ENCODE data around the gene FSTL3. TPM values are rescaled to one million over a fixed set of nuclear protein-coding genes. Genes with fewer than 3 reads are reported as not detected.

FSTL3 gene
- polyA plus RNA-seq, 1 experiment = 21.2 TPM

DNA sequence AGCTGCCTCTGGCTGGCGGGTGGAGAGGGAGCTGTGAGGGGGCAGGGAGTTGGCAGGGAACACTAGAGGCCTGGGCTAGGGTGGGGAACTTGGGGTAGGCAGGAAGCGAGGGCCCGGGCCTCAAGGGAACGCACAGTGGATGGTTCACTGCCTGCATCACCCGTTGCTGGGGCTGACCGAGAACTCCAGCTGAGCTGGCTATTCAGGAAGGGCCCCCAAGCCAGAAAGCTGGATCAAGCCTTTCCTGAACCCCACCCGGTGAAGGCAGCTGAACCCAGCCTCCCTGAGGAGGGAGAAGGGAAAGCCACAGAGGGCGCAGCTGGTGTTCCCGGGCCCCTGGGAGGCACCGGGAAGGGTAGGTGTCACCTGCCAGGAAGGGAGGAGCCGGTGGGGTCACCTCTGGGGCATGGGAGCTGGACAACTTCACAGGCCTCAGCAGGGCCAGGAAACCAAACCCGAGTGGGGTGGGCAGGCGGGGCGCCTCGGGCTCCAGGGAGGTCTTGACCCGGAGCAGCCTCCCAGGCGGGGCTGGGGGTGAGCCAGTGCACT, 46.4 kb downstream of the FSTL3 start:
- POLR2A ChIA-PET = no interaction called here
- no peak for DNase-seq (ENCODE audit: low read depth, low spot score)
- Histone ChIP-seq H3K9me3 (ENCODE audit: control insufficient read depth, insufficient read depth, low read length) (peaks cover 7% of the 10 kb centered on the region; the same call in 1 of the 2 replicates), H3K4me3 (ENCODE audit: low read depth, low read length) (no peak overlapping the region), H3K27me3 (ENCODE audit: control insufficient read depth, insufficient read depth, low read length) (peaks cover 16% of the 10 kb centered on the region), H3K27ac (ENCODE audit: low read depth, low read length) (no peak overlapping the region)
- TF ChIP-seq, protein P1, sequence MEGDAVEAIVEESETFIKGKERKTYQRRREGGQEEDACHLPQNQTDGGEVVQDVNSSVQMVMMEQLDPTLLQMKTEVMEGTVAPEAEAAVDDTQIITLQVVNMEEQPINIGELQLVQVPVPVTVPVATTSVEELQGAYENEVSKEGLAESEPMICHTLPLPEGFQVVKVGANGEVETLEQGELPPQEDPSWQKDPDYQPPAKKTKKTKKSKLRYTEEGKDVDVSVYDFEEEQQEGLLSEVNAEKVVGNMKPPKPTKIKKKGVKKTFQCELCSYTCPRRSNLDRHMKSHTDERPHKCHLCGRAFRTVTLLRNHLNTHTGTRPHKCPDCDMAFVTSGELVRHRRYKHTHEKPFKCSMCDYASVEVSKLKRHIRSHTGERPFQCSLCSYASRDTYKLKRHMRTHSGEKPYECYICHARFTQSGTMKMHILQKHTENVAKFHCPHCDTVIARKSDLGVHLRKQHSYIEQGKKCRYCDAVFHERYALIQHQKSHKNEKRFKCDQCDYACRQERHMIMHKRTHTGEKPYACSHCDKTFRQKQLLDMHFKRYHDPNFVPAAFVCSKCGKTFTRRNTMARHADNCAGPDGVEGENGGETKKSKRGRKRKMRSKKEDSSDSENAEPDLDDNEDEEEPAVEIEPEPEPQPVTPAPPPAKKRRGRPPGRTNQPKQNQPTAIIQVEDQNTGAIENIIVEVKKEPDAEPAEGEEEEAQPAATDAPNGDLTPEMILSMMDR (IDR thresholded peaks at IDR 0.05; ENCODE audit: low read depth, low read length) = no peak
- CTCF ChIA-PET = no interaction called here

DNA sequence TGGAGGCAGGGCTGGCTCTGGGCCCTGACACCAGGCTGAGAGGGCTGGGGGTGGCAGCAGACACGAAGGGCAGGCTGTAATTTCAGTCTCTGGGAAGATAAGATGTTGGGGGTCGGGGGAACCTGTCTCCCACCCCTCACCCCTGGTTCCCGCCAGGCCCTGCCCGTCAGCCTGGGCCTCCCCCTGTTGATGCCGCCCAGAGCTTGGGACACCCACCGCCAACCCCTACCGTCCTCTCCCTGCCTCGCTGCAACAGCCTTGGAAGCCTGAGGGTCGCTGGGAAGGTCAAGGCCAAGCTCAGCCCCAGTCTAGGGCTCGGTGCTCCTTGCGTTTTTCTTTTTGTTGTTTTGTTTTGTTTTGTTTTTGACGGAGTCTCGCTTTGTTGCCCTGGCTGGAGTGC, 47.1 kb downstream of the FSTL3 start:
- POLR2A ChIA-PET = no interaction called here
- H3K9me3 ChIP-seq (ENCODE audit: control insufficient read depth, insufficient read depth, low read length) = peaks cover 7% of the 10 kb centered on the region; the same call in 1 of the 2 replicates
- H3K4me3 ChIP-seq (ENCODE audit: low read depth, low read length) = no peak overlapping the region
- TF ChIP-seq, protein P1 (IDR thresholded peaks at IDR 0.05; ENCODE audit: low read depth, low read length) = no peak
- H3K27me3 ChIP-seq (ENCODE audit: control insufficient read depth, insufficient read depth, low read length) = peaks cover 16% of the 10 kb centered on the region
- no peak for DNase-seq (ENCODE audit: low read depth, low spot score)
- no peak overlapping the region for H3K27ac ChIP-seq (ENCODE audit: low read depth, low read length)
- CTCF ChIA-PET = no interaction called here

GRCh38 chr19:723714-724113, 47.5 kb downstream of the FSTL3 start:
- ChIA-PET CTCF (no interaction called here), POLR2A (no interaction called here)
- Histone ChIP-seq H3K27me3 (ENCODE audit: control insufficient read depth, insufficient read depth, low read length) (peaks cover 12% of the 10 kb centered on the region), H3K27ac (ENCODE audit: low read depth, low read length) (no peak overlapping the region), H3K4me3 (ENCODE audit: low read depth, low read length) (no peak overlapping the region), H3K9me3 (ENCODE audit: control insufficient read depth, insufficient read depth, low read length) (peaks cover 7% of the 10 kb centered on the region; the same call in 1 of the 2 replicates)
- no peak for DNase-seq (ENCODE audit: low read depth, low spot score)
- TF ChIP-seq, protein P1 (IDR thresholded peaks at IDR 0.05; ENCODE audit: low read depth, low read length) = no peak

DNA sequence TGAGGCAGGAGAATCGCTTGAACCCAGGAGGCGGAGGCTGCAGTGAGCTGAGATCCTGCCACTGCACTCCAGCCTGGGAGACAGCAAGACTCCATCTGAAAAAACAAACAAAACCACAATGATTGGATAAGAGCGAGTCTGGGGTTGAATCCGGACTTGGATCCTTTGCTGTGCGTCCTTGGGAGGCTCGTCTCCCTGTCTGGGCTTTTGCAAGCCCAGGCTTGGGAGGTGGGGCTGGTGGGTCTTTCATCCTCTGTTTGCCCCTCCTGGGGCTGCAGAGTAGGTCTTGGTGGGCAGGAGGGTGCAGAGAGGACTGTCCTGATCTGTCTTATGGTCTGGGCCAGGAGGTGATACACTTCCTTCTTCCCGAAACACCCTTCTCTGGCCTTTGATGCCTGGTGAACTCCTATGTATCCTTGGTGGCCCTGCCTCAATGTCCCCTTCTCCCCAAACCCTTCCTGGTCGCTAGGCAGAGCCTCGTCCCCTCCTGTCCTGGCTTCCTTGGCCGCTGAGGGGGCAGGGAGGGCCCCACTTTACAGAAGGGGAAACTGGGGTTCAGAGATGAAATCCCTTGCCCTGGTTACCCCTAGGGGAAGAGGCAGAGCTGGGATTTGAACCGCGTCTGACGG, 49.4 kb downstream of the FSTL3 start:
- Histone ChIP-seq H3K4me3 (ENCODE audit: low read depth, low read length) (no peak overlapping the region), H3K27ac (ENCODE audit: low read depth, low read length) (no peak overlapping the region), H3K27me3 (ENCODE audit: control insufficient read depth, insufficient read depth, low read length) (peaks cover 4% of the 10 kb centered on the region), H3K9me3 (ENCODE audit: control insufficient read depth, insufficient read depth, low read length) (peaks cover 4% of the 10 kb centered on the region; the same call in 1 of the 2 replicates)
- DNase-seq (ENCODE audit: low read depth, low spot score) = no peak
- TF ChIP-seq, protein P1 (IDR thresholded peaks at IDR 0.05; ENCODE audit: low read depth, low read length) = no peak
- CTCF ChIA-PET = no interaction called here
- POLR2A ChIA-PET = no interaction called here
